ENCODE data around the gene MVB12B. TPM values are rescaled to one million over a fixed set of nuclear protein-coding genes. Genes with fewer than 3 reads are reported as not detected.
A peak's percentile ranks its signal among the peaks of the same experiment; 100 is the strongest.

Gene MVB12B
- total RNA-seq, 1 donor from 2014 or later = 7.2 TPM

- DNase-seq = no peak
Measured at GRCh38 chr9:126495411-126496180, 169.0 kb downstream of the MVB12B start.

DNA sequence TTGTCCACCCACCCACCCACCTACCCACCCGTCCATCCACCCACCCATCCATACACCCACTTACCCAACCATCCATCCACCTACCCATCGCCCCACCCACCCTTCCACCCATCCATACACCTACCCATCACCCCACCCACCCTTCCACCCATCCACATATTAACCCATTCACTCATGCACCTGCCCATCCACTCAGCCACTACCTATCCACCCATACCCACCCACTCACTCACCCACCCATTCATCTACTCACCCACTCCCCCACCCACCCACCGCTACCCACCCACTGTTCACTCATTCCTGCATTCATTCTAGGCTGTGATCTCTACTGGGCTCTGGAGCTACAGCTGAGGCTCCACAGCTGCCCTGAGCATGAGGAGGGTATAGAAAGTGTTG lies 169.6 kb downstream of the MVB12B start:
- no peak for DNase-seq

GRCh38 chr9:126496781-126497659 lies 170.4 kb downstream of the MVB12B start:
- DNase-seq = no peak

GRCh38 chr9:126497660-126498275 lies 171.1 kb downstream of the MVB12B start:
- peak; percentile 25 for DNase-seq

- no peak for DNase-seq
Measured at GRCh38 chr9:126498331-126498730, 171.7 kb downstream of the MVB12B start.

GRCh38 chr9:126499005-126499910 lies 172.6 kb downstream of the MVB12B start:
- peak; percentile 28 for DNase-seq

DNA sequence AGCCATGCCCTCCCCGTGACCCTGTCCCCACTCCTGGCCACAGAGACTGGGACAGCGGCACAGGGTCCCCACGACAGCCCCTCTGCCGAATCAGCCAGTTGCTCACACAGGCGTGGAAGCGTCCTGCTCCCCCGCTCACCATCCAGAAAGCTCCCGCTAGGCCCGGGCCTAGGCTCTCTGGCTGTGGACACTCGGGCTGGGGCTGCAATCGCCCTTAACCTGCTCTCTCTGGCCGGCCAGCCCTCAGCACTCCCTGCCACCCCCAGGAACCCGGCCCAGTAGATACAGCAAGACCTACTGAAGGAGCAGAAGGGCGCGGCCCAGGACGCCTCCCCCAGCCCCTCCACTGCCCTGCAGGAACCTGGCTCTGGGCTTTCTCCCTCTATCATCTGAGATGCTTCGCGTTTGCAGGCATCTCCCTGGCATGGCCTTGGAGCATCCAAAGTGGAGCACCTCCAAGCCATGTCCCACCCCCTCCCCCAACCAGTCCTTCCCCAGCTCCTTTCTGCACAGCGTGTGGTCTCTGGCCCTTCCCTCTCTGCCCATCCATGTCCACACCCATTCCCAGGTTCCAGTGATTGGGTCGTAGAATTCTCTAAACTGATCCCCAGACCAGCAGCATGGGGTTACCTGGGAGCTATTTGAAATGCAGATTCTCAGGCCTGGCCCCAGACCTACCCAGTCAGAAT lies 173.4 kb downstream of the MVB12B start:
- no peak for DNase-seq

DNA sequence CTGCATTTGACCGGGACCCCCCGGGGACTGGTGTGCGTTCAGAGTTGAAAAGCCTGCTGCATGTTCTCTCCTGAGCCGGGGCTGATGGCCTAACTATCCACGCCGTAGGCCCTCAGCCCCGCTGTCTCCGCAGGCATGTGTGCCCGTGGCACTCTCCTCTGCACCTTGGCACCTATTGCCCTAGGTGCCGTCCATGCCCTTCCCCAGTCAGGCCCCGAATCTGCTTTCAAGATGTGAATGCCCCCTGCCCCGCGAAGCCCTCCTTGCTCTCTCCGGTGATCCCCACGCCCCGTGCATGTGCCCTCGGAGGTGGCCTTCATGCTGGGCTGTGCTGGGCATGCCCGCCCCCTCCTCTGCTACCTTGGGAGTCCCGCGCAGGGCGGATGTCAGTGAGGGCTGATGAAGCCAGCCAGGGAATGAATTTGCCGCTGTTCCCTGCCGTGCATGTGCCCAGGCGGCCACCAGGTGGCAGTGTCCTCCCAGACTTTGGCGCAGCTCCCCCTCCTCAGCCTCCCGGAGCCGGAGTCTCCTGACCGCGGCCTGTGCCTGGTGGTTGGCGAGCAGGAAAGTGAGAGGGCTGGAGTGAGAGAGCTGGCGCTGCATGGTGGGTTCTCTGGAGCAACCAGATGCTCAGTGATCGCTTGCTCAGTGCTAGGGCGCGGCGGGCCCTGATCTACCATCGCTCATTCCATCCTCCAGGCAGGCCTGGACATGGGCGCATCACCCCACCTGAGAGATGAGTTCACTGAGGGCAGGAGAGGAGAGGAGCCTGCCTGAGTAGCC lies 174.2 kb downstream of the MVB12B start:
- peak; percentile 42 for DNase-seq

DNA sequence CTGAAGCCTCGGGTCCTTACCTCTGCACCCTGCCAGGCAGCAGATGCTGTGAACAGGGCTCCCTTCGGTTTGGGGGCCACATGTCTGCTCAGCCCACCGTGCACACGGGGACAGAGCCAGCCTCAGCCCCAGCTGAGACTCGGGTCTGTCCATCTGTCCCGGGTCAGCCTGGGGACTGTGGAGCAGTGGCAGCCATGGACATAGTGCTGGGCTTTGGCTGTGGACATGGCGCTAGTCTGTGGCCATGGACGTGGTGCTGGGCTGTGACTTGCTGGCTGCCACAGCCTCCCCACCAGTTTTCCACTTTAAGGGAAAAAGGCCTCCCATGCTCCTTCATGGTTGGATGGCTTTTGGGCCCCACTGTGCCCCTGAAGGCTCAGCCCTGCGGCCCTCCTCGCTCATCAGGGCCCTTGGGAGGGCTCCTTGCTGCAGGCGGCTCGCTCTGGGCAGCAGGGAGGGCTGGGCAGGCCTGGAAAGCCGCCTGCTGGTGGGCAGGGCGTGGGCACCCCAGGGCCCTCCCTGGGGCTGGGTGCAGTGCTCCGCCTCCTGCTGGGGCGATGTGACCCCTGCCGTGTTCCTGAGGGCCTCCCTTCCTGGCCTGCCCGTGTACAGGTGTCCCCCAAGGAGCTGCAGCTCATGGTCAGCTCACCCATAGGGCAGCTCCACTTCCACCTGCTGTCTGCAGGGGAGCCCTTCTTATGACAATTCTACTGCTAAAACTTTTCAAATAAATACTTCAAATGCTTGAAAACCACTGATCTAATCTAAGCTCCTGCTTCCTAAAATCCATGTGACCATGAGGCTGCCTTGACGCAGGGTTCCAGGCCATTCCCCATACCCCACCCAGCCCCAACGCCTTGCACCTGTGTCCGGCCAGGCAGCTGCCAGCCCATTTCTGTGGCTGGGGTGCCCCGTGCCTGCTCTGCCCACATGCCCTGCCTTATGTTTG lies 175.0 kb downstream of the MVB12B start:
- DNase-seq = no peak

- DNase-seq = no peak
Measured at GRCh38 chr9:126502417-126503332, 176.0 kb downstream of the MVB12B start.

DNA sequence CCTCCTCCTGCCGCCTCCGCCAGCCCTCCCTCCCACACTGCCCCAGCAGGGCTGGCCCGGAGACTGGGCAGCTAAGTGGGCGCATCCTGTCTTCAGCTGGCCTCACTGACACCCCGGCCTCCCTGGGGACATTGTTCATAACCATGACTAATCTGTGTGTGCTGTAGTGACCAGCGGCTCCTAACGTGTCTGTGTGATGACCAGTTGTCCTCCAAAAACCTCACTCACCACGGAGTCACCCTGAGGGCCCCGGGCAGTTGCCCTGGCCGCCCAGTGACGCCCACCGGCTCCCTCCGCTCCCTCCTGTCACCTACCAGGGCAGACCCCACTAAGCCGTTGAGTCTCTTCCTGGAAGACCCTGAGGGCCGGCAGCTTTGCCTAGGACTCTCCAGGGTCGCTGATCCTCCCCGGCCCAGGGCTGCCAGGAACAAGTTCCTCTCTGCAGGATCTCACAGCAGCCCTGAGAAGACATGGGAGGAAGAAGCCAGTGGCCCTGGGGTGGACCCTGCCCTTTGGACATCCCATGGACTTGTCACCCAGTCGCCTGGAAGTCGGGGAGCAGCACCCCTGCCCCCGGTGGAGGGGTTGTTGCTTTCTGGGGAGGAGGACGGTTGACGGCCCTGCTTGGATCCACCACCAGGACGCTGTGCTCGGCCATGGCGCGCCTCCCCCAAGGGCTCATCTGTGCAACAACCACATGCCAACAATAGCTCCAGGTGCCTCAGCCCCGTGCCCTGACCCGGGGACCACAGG lies 176.9 kb downstream of the MVB12B start:
- DNase-seq = no peak

GRCh38 chr9:126504086-126504976 lies 177.7 kb downstream of the MVB12B start:
- no peak for DNase-seq

- DNase-seq = no peak
Measured at GRCh38 chr9:126504977-126505455, 178.4 kb downstream of the MVB12B start.

- DNase-seq = no peak
Measured at GRCh38 chr9:126505697-126506346, 179.2 kb downstream of the MVB12B start.
